NCI-H2227 (cell line): ENCODE data around the gene CNFN.
A peak's percentile ranks its signal among the peaks of the same experiment; 100 is the strongest.

Experiments
- DNase-seq: peaks from one replicate; lab custom pipeline; 2025; ENCODE audit not compliant: unreplicated experiment; lab: John Stamatoyannopoulos, UW

Gene CNFN

GRCh38 chr19:42389899-42390298 lies at the start of gene CNFN:
Gene CNFN (minus strand): TSS chr19:42390297. CDS start chr19:42389037, 1,260 bp downstream.
- DNase-seq: no peak

GRCh38 chr19:42436006-42436405 lies 45.9 kb upstream of the CNFN start:
- DNase-seq: no peak

DNA sequence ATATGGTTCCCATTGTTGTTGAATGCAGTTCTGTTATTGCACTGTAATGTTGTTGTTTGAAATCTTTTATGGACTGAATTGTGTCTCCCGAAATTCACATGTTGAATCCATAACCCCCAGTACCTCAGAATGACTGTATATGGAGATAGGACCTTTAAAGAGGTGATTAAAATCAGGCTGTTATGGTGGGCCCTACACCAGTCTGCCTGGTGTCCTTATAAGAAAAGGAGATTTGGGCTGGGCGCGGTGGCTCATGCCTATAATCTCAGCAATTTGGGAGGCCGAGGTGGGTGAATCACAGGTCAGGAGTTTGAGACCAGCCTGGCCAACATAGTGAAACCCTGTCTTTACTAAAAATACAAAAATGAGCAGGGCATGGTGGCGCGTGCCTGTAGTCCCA lies 45.2 kb upstream of the CNFN start:
- DNase-seq: no peak

DNA sequence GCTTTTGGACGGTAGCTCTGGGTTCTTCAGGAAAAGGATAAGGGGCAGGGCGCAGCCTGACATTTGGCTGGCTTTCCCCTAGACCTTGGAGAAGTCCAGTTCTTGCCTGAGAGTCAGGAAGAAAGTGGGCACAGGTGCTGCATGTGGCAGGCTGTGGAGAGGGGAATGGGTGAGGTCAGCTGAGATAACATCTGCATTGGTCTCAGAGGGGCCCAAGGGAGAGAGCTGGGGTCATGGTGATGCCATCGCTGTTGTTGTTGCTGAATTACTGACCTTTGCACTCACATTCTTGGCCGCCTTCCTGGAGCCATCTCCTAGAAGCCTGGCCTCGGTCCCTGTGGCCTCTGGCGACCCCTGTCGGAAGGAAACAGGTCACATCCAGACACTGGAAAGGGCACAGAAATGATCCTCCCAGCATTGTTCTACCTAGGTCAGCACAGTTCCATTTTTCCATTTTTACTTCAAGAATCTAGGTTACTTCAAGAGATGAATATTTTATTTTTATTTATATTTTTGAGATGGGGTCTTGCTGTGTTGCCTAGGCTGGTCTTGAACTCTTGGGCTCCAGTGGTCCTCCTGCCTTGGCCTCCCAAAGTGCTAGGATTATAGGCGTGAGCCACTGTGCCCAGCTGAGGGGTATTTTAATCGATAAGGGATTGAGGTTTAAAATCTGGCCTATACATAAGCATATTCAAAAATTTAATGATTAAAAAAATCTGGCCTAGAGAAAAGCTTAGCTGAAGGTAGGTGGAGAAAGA lies 43.6 kb upstream of the CNFN start:
- peak; percentile 81 for DNase-seq

DNA sequence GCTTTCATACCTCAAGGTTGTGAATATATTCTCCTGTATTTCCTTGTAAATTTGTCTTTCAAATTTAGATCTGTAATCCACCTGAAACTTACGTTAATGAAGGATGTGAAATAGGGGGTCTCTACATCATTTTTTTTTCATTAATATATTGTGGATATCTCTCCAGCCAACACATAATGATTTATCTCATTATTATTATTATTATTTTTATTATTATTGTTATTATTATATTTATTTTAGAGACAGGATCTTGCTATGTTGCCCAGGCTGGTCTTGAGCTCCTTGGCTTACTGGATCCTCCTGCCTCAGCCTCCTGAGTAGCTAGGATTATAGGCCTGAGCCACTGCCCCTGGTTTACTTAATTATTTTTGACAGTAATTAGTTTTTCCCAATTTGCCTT lies 41.4 kb upstream of the CNFN start:
- no peak for DNase-seq

GRCh38 chr19:42428676-42429075 lies 38.6 kb upstream of the CNFN start:
- DNase-seq: no peak

DNA sequence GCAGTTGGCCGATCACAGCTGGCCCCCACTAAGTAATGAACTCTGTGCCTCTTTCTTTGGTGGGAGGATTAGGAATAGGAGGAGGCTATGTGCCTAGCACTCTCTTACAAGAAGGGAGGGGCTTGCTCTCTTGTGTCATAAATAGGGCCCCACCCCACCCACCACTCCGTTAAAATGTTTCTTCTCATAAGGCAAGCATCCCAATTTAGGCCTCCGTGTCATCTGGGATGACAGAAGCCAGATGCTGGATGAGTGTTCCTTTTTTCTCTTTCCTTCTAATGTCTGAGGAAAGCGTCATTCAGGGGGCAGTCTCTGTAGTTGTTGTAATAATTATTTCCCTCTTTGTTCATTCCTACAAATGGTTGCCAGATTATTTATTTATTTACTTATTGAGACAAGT lies 37.2 kb upstream of the CNFN start, which contains the start of gene LIPE:
Gene LIPE, minus strand, starts transcription at position 76 of the 400 bp plus-strand sequence. CDS start 239 bp downstream, outside the sequence.
- DNase-seq: no peak

- DNase-seq: no peak
Measured at GRCh38 chr19:42426643-42427042, 36.5 kb upstream of the CNFN start.

DNA sequence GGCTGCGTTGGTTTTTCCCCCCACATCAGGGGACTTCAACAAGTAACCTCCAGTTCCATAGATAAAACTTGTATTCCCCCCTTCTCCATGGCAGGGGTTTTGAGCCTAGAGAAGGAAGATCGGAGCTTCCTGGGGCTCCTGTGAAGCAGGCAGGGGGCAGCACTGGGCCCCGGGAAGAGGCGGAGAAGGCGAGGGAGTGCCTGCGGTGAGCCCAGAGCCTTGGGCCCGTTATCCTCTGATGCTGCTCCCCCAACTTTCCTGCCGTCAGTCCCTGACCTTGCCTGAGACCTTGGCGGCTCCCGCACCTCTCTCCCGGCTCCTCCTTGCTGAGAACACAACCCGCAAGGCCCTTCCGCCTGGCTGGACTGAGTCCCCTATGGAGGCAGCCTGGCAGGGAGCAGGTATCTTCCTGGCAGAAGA lies 34.6 kb upstream of the CNFN start:
- DNase-seq: no peak

- no peak for DNase-seq
Measured at GRCh38 chr19:42424345-42424707, 34.2 kb upstream of the CNFN start.

DNA sequence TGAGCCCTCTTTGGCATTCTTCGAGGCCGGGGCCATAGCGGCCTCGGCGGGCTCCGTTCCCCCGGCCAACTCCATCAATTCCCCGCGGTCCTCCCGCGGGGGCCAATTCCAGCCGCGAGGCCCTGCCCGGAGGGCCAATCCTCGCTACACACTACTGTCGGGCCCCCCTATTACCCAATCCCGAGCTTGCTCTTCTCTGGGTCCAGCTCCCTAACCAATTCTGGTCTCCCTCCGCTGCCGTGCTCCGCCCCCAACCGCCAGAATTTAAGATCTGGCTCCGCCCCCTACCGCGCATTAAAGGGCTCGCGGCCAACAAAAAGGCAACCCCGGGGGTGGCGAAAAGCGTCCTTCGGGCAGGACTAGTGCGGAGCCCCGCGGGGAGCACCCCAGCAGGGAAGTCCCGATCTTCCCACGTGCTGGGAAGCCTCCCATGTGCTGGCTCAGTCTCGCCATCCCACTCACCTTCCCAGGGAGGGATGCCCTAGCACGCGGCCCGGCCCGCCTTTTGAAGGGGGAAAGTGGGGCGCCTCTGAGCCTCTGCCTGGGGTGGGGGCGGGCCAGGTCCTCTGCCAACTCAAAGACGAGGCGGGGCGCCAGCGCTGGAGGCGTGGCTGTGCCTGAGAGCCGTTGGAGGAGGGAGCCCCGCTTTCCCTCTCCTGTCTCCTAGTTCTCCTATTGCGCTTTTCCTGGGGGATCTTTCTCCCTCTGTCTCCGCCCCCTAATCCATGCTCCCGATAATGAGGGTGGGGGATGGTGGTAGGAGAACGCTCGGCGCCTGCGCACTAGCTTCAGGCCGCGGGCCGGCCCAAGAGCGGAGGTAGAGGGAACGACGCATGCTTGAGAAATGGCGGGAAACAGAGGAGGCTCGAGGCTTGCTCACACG lies 33.6 kb upstream of the CNFN start:
- peak; percentile 100 for DNase-seq

DNA sequence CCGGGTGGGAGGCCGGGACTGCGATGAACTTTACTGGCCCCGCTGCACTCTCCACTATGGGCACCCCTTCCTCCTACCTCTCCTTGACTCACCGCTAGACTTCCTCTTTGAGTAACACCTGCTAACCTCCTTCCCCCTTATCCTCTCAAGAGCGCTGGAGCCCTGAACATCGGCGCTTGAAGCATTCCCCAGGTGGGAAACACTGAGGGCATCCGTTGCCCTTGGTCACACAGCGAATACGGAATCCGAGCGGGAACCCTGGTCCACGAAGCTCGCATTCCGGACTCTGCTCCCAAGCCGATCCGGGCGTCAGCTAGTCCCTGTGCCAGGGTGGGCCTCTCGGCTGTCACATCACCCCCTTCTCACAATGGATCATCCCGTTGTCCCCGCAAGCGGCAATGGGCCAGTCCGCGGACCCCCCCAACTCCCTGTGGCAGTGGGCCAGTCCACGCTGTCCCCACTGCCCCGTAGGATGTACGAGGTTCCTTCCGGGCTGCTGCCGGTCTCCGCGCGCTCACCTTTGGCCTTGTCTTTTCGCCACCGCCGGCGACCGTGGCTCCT lies 32.9 kb upstream of the CNFN start:
- peak; percentile 93 for DNase-seq

GRCh38 chr19:42422092-42422900 lies 32.2 kb upstream of the CNFN start:
- DNase-seq: no peak

GRCh38 chr19:42421591-42422031 lies 31.5 kb upstream of the CNFN start:
- no peak for DNase-seq

- no peak for DNase-seq
Measured at GRCh38 chr19:42421101-42421500, 31.0 kb upstream of the CNFN start.

- DNase-seq: peak; percentile 54
Measured at GRCh38 chr19:42420055-42420544, 30.0 kb upstream of the CNFN start.

- no peak for DNase-seq
Measured at GRCh38 chr19:42419309-42419708, 29.2 kb upstream of the CNFN start.

DNA sequence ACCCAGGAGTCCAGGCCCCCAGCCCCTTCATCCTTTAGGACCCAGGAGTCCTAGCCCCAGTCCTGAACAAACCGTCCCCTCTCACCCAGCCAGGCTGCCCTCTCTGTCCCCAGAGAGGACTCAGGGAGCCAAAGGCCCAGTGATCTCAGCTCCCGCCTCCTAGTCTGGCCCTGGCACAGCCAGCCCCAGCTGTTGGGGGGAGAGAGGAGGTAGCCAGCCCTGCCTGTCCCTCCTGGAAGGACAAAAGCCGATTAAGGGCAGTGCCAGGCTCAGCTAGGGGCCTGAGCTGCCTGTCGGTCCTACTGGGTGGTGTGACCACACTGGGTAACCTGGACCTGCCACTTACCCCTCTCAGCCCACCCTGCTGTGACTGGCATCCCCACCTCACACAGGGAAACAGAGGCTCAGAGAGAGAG lies 22.6 kb upstream of the CNFN start:
- DNase-seq: no peak

DNA sequence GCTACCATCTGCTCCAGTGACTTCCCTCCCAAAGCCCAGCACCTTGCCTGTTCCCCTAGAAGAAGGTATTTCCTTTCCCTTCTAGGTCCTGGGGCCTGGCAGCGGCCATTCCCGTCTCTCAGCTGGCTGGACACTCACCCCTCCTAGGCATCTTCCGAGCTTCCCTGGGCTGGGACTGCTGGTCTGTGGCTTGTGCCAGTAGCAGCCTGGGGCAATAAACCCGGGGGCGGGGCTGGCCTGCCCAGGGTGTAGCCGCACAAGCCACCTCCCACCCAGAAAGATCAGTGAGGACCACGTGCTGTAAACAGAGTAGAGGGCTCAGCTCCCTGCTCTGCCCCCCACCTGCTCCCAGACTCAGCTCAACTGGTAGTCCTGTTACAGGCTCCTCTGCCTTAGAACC lies 22.1 kb upstream of the CNFN start:
- peak; percentile 61 for DNase-seq

GRCh38 chr19:42411581-42412178 lies 21.6 kb upstream of the CNFN start:
- DNase-seq: no peak
